OCI-LY1 (cell line): ENCODE results near the gene NAGK.
"Not testable (repeated sequence)": the region's sequence is repeated elsewhere in the genome, so short reads cannot be mapped to it uniquely, and the experiment has no call there.

Experiments used
- EZH2 ChIP-seq: fragments of 200-600 bp; sonication (generic), shearing (Covaris generic); IDR thresholded peaks from 2 replicates; pipeline ENCODE4 v1.8.0; 2017; ENCODE audit warnings: borderline replicate concordance, mixed run types, mild to moderate bottlenecking, antibody characterized with exemption, low read length, moderate library complexity, mixed read lengths
- TF ChIP-seq, protein P1 (sequence below): fragments of 200-600 bp; sonication (generic), shearing (Covaris generic); IDR thresholded peaks from 2 replicates; pipeline ENCODE4 v1.5.1; 2017; ENCODE audit warnings: mild to moderate bottlenecking, antibody characterized with exemption, low read length, moderate library complexity, mixed read lengths

DNA sequence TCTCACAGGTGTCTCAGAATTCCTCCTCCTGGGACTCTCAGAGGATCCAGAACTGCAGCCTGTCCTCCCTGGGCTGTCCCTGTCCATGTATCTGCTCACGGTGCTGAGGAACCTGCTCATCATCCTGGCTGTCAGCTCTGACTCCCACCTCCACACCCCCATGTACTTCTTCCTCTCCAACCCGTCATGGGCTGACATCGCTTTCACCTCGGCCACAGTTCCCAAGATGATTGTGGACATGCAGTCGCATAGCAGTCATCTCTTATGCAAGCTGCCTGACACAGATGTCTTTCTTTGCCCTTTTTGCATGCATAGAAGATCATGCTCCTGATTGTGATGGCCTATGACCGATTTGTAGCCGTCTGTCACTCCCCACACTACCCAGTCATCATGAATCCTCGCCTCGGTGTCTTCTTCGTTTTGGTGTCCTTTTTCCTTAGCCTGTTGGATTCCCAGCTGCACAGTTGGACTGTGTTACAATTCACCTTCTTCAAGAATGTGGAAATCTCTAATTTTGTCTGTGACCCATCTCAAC lies 13.2 kb upstream of the NAGK start:
- TF ChIP-seq, protein P1, sequence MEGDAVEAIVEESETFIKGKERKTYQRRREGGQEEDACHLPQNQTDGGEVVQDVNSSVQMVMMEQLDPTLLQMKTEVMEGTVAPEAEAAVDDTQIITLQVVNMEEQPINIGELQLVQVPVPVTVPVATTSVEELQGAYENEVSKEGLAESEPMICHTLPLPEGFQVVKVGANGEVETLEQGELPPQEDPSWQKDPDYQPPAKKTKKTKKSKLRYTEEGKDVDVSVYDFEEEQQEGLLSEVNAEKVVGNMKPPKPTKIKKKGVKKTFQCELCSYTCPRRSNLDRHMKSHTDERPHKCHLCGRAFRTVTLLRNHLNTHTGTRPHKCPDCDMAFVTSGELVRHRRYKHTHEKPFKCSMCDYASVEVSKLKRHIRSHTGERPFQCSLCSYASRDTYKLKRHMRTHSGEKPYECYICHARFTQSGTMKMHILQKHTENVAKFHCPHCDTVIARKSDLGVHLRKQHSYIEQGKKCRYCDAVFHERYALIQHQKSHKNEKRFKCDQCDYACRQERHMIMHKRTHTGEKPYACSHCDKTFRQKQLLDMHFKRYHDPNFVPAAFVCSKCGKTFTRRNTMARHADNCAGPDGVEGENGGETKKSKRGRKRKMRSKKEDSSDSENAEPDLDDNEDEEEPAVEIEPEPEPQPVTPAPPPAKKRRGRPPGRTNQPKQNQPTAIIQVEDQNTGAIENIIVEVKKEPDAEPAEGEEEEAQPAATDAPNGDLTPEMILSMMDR = not testable (repeated sequence)
- not testable (repeated sequence) for TF ChIP-seq EZH2
